ENCODE measurements around the gene MAGI2.

DNA sequence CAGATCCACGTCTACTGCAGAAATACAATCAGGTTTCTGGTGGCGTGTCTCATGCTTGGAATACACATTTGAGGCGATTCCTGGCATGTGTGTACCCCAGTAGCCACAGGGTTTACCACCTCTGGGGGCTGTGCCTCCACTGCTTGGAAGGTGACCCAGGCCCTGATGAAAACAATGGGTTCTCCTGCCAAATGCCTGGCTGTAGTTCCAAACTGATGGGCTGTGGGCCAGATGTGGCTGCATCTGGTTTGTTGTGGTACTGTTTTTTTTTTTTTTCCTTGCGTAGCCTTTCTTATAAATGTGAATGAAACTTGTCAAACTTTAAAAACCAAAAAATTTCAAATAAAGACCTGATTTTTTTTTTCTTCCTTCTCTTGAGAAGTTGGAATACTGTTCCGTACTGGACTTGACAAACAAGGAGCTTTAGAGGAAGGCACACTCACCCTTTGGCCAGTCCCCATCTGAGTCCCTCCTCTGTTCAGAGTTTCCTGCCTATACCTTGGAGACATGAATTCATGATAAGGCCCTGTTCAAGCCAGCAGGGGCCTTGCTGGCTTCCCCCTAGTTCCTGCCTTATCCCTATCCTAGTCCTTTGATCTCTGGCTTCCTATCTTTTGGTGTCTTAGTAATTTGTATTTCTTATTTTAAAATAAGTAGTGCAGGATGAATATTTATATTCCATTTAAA is 1437.8 kb downstream of the MAGI2 start:
- TF ChIP-seq PPARA (CRISPR knock-in tag; IDR thresholded peaks at IDR 0.05; ENCODE audit: borderline replicate concordance) (no peak), ISL1 (CRISPR knock-in tag; IDR thresholded peaks at IDR 0.05) (no peak), GLIS3 (CRISPR knock-in tag; IDR thresholded peaks at IDR 0.05) (no peak)
- TF ChIP-seq, protein P1, sequence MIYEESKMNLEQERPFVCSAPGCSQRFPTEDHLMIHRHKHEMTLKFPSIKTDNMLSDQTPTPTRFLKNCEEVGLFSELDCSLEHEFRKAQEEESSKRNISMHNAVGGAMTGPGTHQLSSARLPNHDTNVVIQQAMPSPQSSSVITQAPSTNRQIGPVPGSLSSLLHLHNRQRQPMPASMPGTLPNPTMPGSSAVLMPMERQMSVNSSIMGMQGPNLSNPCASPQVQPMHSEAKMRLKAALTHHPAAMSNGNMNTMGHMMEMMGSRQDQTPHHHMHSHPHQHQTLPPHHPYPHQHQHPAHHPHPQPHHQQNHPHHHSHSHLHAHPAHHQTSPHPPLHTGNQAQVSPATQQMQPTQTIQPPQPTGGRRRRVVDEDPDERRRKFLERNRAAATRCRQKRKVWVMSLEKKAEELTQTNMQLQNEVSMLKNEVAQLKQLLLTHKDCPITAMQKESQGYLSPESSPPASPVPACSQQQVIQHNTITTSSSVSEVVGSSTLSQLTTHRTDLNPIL (CRISPR knock-in tag; IDR thresholded peaks at IDR 0.05; ENCODE audit: low read depth), result no peak

All from SK-N-SH treated with all-trans-retinoic acid at 6 μM for 48 hours (cell line).